Uterus (tissue), 4 donors: Measurements from ENCODE around the gene STOML1. TPM values are rescaled to one million over a fixed set of nuclear protein-coding genes. Genes with fewer than 3 reads are reported as not detected.

Experiments used
- DNase-seq, 2 donors: peaks; one replicate each; pipeline ENCODE4 v3.0.0-alpha.2; 2019 to 2020
- H3K27ac ChIP-seq, 2 donors: fragments of 200-600 bp; sonication (generic); 1 replicate in 1 of 2; 2 replicates in 1 of 2; pipeline ENCODE4 v1.5.1; 2016 to 2018
- H3K27me3 ChIP-seq, 2 donors: fragments of 200-600 bp; sonication (generic); one replicate each; pipeline ENCODE4 v1.5.1; 2018 to 2019; ENCODE audit warnings: control low read depth in 1 of 2
- H3K36me3 ChIP-seq, 2 donors: fragments of 200-600 bp; sonication (generic); one replicate each; pipeline ENCODE4 v1.5.1; 2019; ENCODE audit warnings: control low read depth in 1 of 2
- H3K4me1 ChIP-seq, 2 donors: fragments of 200-600 bp; sonication (generic); one replicate each; pipeline ENCODE4 v1.5.1; 2018 to 2019; ENCODE audit warnings: control low read depth in 1 of 2
- H3K4me3 ChIP-seq, 2 donors: fragments of 200-600 bp; sonication (generic); 1 replicate in 1 of 2; 2 replicates in 1 of 2; pipeline ENCODE4 v1.5.1; 2018 to 2019; ENCODE audit warnings: mild to moderate bottlenecking in 1 of 2
- H3K9me3 ChIP-seq, 2 donors: fragments of 200-600 bp; sonication (generic); one replicate each; pipeline ENCODE4 v1.5.1; 2019; ENCODE audit warnings: control low read depth in 1 of 2
- POLR2A ChIP-seq, 2 donors: fragments of 450-650 bp; IDR thresholded peaks; one replicate each; pipeline ENCODE4 v1.6.1; 2016; ENCODE audit warnings: antibody characterized with exemption in 2 of 2, mild to moderate bottlenecking in 1 of 2, moderate library complexity in 1 of 2
- intact Hi-C: fragments of 100-400 bp; cut with DNase I; formaldehyde crosslinking; loops from one replicate; pipeline ENCODE4 v1.15.1; 2023; ENCODE audit warnings: low total_unique reads
- total RNA-seq, 4 donors: library from RNA; depleted of rRNA in 3 of 4; stranded (reverse); fragments of >200 nt in 3 of 4; gene quantifications; one replicate each; pipeline versions ENCODE4 v1.1.0 to v1.2.4, GENCODE V29; 2014 to 2023
- TF ChIP-seq, protein P1 (sequence below), 4 experiments: fragments of 200-600 bp in 2 of 4; fragments of 450-650 bp in 2 of 4; sonication (generic) in 2 of 4; IDR thresholded peaks; one replicate each; pipeline ENCODE4 v1.5.1; 2016 to 2019; ENCODE audit warnings: antibody characterized with exemption in 4 of 4, mild to moderate bottlenecking in 2 of 4, moderate library complexity in 1 of 4
- donor health status: DM: yes; HTN: yes; CAD: no.

Gene STOML1
- total RNA-seq, 4 donors from 2014 or later, result 4.4 to 16.6 (median 8.3) TPM

DNA sequence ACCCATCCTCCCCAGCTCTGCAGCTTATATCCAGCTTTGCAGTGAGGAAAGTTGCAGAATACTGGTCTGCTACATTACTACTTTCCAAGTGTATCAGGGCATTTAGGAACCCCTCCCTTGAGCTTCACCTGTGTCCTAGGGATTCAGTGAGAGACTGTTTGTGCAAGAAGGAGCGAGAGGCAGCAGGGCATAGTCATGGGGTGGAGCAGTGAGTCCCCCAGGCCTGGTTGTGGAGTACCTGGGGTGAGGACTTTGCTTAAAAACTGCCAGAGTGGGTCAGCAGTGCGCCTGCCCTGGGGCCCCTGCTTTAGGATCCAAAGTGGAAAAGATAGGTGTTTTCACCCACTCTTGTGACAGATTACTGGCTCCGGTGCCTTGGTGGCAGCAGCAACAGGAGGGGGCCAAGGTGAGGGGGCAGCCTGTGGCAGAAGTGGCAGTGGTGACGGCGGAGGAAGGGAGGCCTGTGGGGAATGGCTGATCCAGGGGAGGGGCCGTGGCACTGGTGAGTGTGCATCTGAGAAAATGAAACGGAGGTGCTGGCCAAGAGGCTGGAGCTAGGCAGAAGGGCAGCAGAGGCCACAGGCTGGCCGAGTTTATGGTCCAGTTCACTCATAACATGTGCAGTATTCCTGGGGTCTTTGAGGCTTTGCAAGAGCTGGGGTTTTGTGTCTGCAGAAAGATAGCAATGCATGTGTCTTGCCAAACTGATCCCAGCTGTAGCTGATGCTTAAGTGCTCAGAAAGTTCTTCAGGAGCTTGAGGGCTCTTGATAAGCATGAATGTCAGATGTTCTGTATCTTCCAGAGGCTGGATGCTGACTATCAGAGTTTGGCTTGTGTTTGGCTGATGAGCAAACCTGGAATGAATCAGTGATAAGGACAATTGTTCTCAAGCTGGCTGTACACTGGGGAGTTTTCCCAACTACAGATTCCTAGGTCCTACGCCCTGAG, 46.9 kb upstream of the STOML1 start:
- no peak overlapping the region for H3K4me3 ChIP-seq
- no peaks in the 10 kb centered on the region for H3K27me3 ChIP-seq
- no peak for DNase-seq
- no peak for TF ChIP-seq POLR2A (IDR thresholded peaks at IDR 0.05)
- TF ChIP-seq, protein P1, sequence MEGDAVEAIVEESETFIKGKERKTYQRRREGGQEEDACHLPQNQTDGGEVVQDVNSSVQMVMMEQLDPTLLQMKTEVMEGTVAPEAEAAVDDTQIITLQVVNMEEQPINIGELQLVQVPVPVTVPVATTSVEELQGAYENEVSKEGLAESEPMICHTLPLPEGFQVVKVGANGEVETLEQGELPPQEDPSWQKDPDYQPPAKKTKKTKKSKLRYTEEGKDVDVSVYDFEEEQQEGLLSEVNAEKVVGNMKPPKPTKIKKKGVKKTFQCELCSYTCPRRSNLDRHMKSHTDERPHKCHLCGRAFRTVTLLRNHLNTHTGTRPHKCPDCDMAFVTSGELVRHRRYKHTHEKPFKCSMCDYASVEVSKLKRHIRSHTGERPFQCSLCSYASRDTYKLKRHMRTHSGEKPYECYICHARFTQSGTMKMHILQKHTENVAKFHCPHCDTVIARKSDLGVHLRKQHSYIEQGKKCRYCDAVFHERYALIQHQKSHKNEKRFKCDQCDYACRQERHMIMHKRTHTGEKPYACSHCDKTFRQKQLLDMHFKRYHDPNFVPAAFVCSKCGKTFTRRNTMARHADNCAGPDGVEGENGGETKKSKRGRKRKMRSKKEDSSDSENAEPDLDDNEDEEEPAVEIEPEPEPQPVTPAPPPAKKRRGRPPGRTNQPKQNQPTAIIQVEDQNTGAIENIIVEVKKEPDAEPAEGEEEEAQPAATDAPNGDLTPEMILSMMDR (IDR thresholded peaks at IDR 0.05), result no peak
- intact Hi-C loops, result loop anchor here (10.0 kb wide), 1 partner anchor 64 kb away; no protein-coding TSS in a partner anchor
- peaks cover 0 to 11% of the 10 kb centered on the region in 2 donors for H3K4me1 ChIP-seq
- H3K36me3 ChIP-seq, result no peaks in the 10 kb centered on the region
- peak overlapping the region; percentile 26 to 53 for H3K27ac ChIP-seq
- no peaks in the 10 kb centered on the region for H3K9me3 ChIP-seq

DNA sequence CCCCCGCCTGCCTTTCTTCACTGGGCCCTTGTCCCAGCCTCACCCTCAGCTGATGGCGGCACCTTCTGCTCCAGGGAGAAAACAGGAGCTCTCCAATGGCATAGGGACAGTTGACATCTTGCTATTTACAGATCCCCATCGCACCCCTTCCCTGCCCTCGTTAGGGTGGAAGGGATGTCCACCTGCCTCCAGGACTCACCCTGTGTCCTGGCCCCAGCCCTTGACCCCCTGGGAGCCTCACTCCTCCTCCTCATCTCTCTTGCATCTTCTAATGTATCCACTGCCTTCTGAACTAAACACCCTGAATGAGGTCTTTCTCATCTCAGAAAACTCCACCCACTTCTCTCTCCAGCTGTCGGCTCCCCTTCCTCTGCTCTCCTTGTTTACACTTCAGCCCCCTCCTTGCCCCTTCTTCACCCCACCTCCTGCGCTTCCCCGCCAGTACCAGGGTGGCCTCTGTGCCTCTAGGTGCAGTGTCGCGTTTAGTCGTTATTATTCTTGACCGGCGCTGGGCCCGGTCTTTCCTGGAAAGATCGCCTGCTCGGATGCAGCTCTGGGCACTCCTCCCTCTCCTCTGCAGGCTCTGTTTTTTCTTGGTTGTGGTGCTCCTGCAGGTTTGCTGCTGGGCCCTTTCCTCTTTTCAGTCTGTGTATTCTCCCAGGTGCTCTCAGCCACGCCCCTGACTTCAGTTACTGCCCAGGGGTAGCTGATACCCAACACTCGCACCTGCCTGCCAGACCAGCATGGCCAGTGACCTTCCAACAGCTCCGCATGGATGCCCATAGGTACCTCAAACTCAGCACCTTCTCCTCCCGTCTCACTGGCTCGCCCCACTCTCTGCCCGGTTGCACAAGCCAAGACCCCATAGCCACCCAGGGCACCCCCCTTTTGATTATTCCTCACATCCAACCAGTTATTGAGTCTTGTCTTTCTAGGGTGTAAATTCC, 45.3 kb upstream of the STOML1 start:
- intact Hi-C loops, result loop anchor here (10.0 kb wide), 1 partner anchor 63 kb away; no protein-coding TSS in a partner anchor
- Histone ChIP-seq H3K9me3 (no peaks in the 10 kb centered on the region), H3K4me1 (peaks cover 0 to 11% of the 10 kb centered on the region in 2 donors), H3K36me3 (no peaks in the 10 kb centered on the region), H3K4me3 (no peak overlapping the region), H3K27me3 (no peaks in the 10 kb centered on the region), H3K27ac (peak overlapping the region; percentile 19 to 36)
- TF ChIP-seq, protein P1 (IDR thresholded peaks at IDR 0.05), result no peak
- TF ChIP-seq POLR2A (IDR thresholded peaks at IDR 0.05), result no peak
- DNase-seq, result no peak

DNA sequence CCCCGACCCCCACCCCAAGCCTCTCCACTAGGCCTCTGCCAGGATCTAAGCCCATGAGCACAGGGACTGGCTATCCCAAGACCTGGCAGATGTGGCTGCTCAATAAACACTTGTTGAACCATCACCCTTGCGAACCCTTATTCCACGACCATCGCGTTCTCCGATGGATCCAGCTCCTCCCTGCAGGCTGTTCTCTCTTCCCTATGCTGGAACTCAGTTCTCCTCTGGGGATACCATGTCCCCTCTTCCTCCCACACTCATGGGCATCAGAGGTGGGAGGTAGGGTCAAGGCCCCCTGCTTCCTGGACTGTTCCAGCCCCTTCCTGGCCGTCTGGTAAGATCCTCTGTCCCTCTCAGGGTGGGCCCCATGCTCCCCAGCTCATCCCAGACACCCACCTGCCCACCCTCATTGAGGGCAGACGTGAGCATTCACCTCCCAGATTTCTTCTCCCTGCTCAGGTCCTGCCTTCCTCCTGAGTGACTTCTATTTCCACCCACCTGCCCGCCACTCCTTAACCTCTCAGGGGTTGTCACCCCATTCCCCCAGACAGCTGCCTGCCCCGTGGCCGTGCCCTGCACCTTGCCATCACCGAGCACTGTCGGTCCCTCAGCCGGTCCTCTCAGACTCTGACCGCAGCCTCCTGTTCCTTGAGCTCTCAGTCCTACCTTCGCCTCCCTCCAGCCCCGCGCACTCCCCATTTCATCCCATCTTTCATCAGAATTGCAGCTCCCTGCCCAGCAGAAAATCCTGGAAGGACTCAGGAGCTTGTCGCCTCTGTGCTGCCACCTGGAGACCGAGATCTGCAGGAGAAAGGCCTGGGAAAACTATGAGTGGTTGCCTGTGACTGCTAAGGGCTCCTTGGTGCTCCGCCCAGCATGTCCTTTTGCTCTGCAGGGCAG, 44.4 kb upstream of the STOML1 start:
- H3K36me3 ChIP-seq, result no peaks in the 10 kb centered on the region
- DNase-seq, result peak; percentile 78 to 83
- intact Hi-C loops, result loop anchor here (10.0 kb wide), 1 partner anchor 62 kb away; no protein-coding TSS in a partner anchor

More for the DNA sequence above, 44.4 kb upstream of the STOML1 start:
- no peak overlapping the region for H3K4me3 ChIP-seq
- H3K27me3 ChIP-seq, result no peaks in the 10 kb centered on the region
- no peaks in the 10 kb centered on the region for H3K9me3 ChIP-seq
- H3K4me1 ChIP-seq, result peaks cover 0 to 11% of the 10 kb centered on the region in 2 donors
- TF ChIP-seq, protein P1 (IDR thresholded peaks at IDR 0.05), result peak; percentile 54 to 76 (median 64)
- no peak for TF ChIP-seq POLR2A (IDR thresholded peaks at IDR 0.05)
- H3K27ac ChIP-seq, result peak overlapping the region; percentile 19 to 36
